ENCODE data around the gene SEMA6C.

SEMA6C gene

DNA sequence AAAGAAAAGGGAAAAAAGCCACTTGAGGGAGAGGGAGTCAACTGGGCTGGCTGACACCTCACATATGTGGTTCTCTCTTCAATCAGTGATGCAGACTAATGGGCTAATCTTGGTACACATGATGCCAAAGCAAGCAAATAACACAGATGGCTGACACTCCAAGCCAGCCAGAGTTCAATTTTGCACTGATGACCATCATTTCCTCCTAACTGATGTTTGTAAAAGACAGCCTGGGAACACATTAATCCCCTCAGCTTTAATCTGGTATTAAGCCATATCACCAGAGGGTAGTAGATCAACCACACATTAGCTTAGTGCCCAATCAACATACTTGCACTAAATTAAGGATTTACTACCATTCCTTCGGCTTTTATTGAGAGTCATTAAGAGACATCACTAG lies 40.8 kb upstream of the SEMA6C start:
- Histone ChIP-seq H2BK120ac (ENCODE audit: low read depth, low read length) (no peak overlapping the region), H3K18ac (ENCODE audit: low read length) (no peak overlapping the region), H3K79me1 (ENCODE audit: low read depth, low read length) (no peaks in the 10 kb centered on the region), H3K9ac (ENCODE audit: low read depth, low read length, poor library complexity) (no peak overlapping the region), H2BK12ac (ENCODE audit: low read length) (no peak overlapping the region), H3K14ac (ENCODE audit: low read length) (no peak overlapping the region), H3K9me3 (replicated peaks in 1 of 2; ENCODE audit: control insufficient read depth in 2 of 2, insufficient read depth in 1 of 2, low read depth in 1 of 2, low read length in 2 of 2) (no peaks in the 10 kb centered on the region), H4K91ac (ENCODE audit: low read depth, low read length, poor library complexity) (no peak overlapping the region), H3K27ac (replicated peaks; ENCODE audit: low read length) (no peak overlapping the region), H4K8ac (ENCODE audit: low read depth, low read length) (no peak overlapping the region), H3K27me3 (ENCODE audit: control insufficient read depth in 3 of 3, insufficient read depth in 3 of 3, low read depth in 1 of 3, low read length in 3 of 3) (no peaks in the 10 kb centered on the region), H3K4me3 (ENCODE audit: low read length in 2 of 2) (no peak overlapping the region), H2AFZ (ENCODE audit: low read length) (no peak overlapping the region), H3K36me3 (replicated peaks in 1 of 2; ENCODE audit: control insufficient read depth in 2 of 2, insufficient read depth in 2 of 2, low read length in 2 of 2) (peaks cover 16 to 48% of the 10 kb centered on the region in 2 donors), H3K4me1 (ENCODE audit: control insufficient read depth in 2 of 2, insufficient read depth in 1 of 2, low read depth in 1 of 2, low read length in 2 of 2) (peaks cover 0 to 5% of the 10 kb centered on the region in 2 donors), H3K4ac (ENCODE audit: low read length) (no peak overlapping the region), H3K4me2 (ENCODE audit: insufficient read depth, low read length, poor library complexity, severe bottlenecking) (no peak overlapping the region), H3K23ac (ENCODE audit: low read depth, low read length, poor library complexity) (no peak overlapping the region), H2AK5ac (ENCODE audit: low read depth, low read length) (no peak overlapping the region), H2BK15ac (ENCODE audit: low read length) (no peak overlapping the region), H2BK5ac (ENCODE audit: low read length) (no peak overlapping the region)
- no CpG with 5 or more reads among the region's 1 CpG for WGBS, 2 donors (ENCODE audit: extremely low coverage in 2 of 2, insufficient read length in 2 of 2, insufficient replicate concordance in 1 of 2)
- DNase-seq (ENCODE audit: low spot score): no peak

DNA sequence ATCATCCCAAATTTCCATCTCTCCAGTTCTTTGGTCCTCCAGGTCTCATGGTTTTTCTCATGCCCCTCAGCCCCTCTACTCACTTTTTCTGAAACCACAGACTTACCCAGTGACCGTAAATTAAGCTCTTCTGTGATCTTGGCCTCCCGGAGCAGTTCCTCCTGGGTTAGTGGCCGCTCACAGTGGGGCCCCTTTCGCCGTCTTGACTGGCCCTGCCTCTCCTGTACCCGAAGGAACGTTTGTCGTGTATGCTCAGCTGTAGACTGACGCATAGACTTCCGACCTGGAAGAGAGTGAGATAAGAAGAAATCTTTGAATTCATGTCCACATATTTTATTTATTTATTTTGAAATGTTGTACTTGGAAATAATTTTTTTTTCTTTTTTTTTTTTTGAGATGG lies 37.8 kb upstream of the SEMA6C start:
- WGBS, 2 donors (ENCODE audit: extremely low coverage in 2 of 2, insufficient read length in 2 of 2, insufficient replicate concordance in 1 of 2): no CpG with 5 or more reads among the region's 10 CpGs
- peaks cover 27 to 76% of the 10 kb centered on the region in 2 donors for H3K36me3 ChIP-seq (replicated peaks in 1 of 2; ENCODE audit: control insufficient read depth in 2 of 2, insufficient read depth in 2 of 2, low read length in 2 of 2)

DNA sequence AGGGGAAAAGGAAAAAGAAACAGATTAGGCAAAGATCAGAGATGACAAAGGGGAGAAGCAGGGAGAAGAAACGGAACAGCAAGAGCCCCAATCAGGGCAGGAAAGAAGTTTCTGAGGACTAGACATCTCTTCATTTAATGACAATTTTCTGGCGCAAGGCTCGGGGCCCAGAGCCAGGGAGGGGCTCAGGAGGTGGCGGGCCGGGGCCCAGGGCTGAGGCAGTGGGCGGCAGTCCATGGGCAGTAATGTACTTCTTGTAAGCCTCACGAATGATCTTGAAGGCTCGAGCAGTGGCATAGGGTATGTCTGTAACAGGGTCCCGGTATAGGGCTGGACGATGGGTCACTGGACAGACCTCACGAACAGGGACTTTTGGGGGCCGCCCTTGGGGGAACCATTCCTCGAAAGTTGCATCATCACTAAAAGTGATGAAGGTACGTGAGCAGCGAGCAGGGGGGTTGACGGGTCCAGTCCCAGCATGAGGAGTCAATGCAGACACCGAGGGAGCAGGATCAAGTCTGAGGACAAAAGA lies 30.1 kb upstream of the SEMA6C start:
- Histone ChIP-seq H3K9ac (ENCODE audit: low read depth, low read length, poor library complexity) (no peak overlapping the region), H3K9me3 (replicated peaks in 1 of 2; ENCODE audit: control insufficient read depth in 2 of 2, insufficient read depth in 1 of 2, low read depth in 1 of 2, low read length in 2 of 2) (no peaks in the 10 kb centered on the region), H3K4ac (ENCODE audit: low read length) (no peak overlapping the region), H4K8ac (ENCODE audit: low read depth, low read length) (no peak overlapping the region), H2BK15ac (ENCODE audit: low read length) (no peak overlapping the region), H2AK5ac (ENCODE audit: low read depth, low read length) (no peak overlapping the region), H2BK12ac (ENCODE audit: low read length) (no peak overlapping the region), H3K4me3 (ENCODE audit: low read length in 2 of 2) (no peak overlapping the region), H3K4me2 (ENCODE audit: insufficient read depth, low read length, poor library complexity, severe bottlenecking) (no peak overlapping the region), H3K4me1 (ENCODE audit: control insufficient read depth in 2 of 2, insufficient read depth in 1 of 2, low read depth in 1 of 2, low read length in 2 of 2) (no peaks in the 10 kb centered on the region), H2BK120ac (ENCODE audit: low read depth, low read length) (no peak overlapping the region), H3K23ac (ENCODE audit: low read depth, low read length, poor library complexity) (no peak overlapping the region), H3K36me3 (replicated peaks in 1 of 2; ENCODE audit: control insufficient read depth in 2 of 2, insufficient read depth in 2 of 2, low read length in 2 of 2) (peaks cover 37 to 80% of the 10 kb centered on the region in 2 donors), H4K91ac (ENCODE audit: low read depth, low read length, poor library complexity) (no peak overlapping the region), H3K27ac (replicated peaks; ENCODE audit: low read length) (no peak overlapping the region), H3K14ac (ENCODE audit: low read length) (no peak overlapping the region), H3K18ac (ENCODE audit: low read length) (no peak overlapping the region), H2BK5ac (ENCODE audit: low read length) (no peak overlapping the region), H2AFZ (ENCODE audit: low read length) (no peak overlapping the region), H3K79me1 (ENCODE audit: low read depth, low read length) (no peaks in the 10 kb centered on the region), H3K27me3 (ENCODE audit: control insufficient read depth in 3 of 3, insufficient read depth in 3 of 3, low read depth in 1 of 3, low read length in 3 of 3) (no peaks in the 10 kb centered on the region)
- no CpG with 5 or more reads among the region's 17 CpGs for WGBS, 2 donors (ENCODE audit: extremely low coverage in 2 of 2, insufficient read length in 2 of 2, insufficient replicate concordance in 1 of 2)
- no peak for DNase-seq (ENCODE audit: low spot score)

More for the DNA sequence above, 37.8 kb upstream of the SEMA6C start:
- Histone ChIP-seq H2BK120ac (ENCODE audit: low read depth, low read length) (no peak overlapping the region), H3K4ac (ENCODE audit: low read length) (no peak overlapping the region), H2BK5ac (ENCODE audit: low read length) (no peak overlapping the region), H3K4me2 (ENCODE audit: insufficient read depth, low read length, poor library complexity, severe bottlenecking) (no peak overlapping the region), H2BK15ac (ENCODE audit: low read length) (no peak overlapping the region), H3K23ac (ENCODE audit: low read depth, low read length, poor library complexity) (no peak overlapping the region), H2AFZ (ENCODE audit: low read length) (no peak overlapping the region), H4K91ac (ENCODE audit: low read depth, low read length, poor library complexity) (no peak overlapping the region), H3K4me1 (ENCODE audit: control insufficient read depth in 2 of 2, insufficient read depth in 1 of 2, low read depth in 1 of 2, low read length in 2 of 2) (peaks cover 0 to 5% of the 10 kb centered on the region in 2 donors), H3K18ac (ENCODE audit: low read length) (no peak overlapping the region), H3K27ac (replicated peaks; ENCODE audit: low read length) (no peak overlapping the region), H2BK12ac (ENCODE audit: low read length) (no peak overlapping the region), H3K4me3 (ENCODE audit: low read length in 2 of 2) (no peak overlapping the region), H3K14ac (ENCODE audit: low read length) (no peak overlapping the region), H3K79me1 (ENCODE audit: low read depth, low read length) (no peaks in the 10 kb centered on the region), H3K27me3 (ENCODE audit: control insufficient read depth in 3 of 3, insufficient read depth in 3 of 3, low read depth in 1 of 3, low read length in 3 of 3) (no peaks in the 10 kb centered on the region), H3K9ac (ENCODE audit: low read depth, low read length, poor library complexity) (no peak overlapping the region), H3K9me3 (replicated peaks in 1 of 2; ENCODE audit: control insufficient read depth in 2 of 2, insufficient read depth in 1 of 2, low read depth in 1 of 2, low read length in 2 of 2) (no peaks in the 10 kb centered on the region), H2AK5ac (ENCODE audit: low read depth, low read length) (no peak overlapping the region), H4K8ac (ENCODE audit: low read depth, low read length) (no peak overlapping the region)
- DNase-seq (ENCODE audit: low spot score): no peak

DNA sequence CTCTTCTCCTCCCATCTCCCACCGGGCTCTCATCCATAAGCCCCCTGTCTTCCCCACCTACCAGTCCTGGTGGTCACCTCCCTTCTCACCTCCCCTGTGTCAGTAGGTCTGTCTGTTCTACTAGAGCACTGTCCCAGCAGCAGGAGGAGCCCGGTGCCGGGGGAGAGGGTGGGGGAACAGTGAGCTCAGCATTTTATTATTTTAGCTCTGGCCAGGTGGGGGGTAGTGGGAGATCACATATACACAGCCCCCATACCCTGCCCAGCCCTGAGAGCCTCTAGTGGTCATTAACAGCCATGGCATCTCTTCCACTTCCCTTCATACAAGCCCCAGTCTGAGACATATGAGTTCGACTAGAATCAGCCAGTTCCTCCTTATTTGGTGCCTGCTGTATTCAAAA lies 29.4 kb upstream of the SEMA6C start, which contains the start of gene TMOD4:
TMOD4 (minus strand) TSS at position 119 of the 400 bp plus-strand sequence. CDS start 1,106 bp downstream, outside the sequence.
- H2BK5ac ChIP-seq (ENCODE audit: low read length): no peak within 1 kb of the TSS
- no peak within 1 kb of the TSS for H2BK15ac ChIP-seq (ENCODE audit: low read length)
- no peak within 1 kb of the TSS for H4K8ac ChIP-seq (ENCODE audit: low read depth, low read length)
- H3K14ac ChIP-seq (ENCODE audit: low read length): no peak within 1 kb of the TSS
- H3K4me1 ChIP-seq (ENCODE audit: control insufficient read depth in 2 of 2, insufficient read depth in 1 of 2, low read depth in 1 of 2, low read length in 2 of 2): no peaks in the 10 kb centered on the region
- no peak within 1 kb of the TSS for H3K18ac ChIP-seq (ENCODE audit: low read length)
- peaks cover 36 to 80% of the 10 kb centered on the region in 2 donors for H3K36me3 ChIP-seq (replicated peaks in 1 of 2; ENCODE audit: control insufficient read depth in 2 of 2, insufficient read depth in 2 of 2, low read length in 2 of 2)
- H3K27ac ChIP-seq (replicated peaks; ENCODE audit: low read length): no peak within 1 kb of the TSS
- no peak within 1 kb of the TSS for H3K4me3 ChIP-seq (ENCODE audit: low read length in 2 of 2)
- no peak within 1 kb of the TSS for H3K9ac ChIP-seq (ENCODE audit: low read depth, low read length, poor library complexity)
- H3K4me2 ChIP-seq (ENCODE audit: insufficient read depth, low read length, poor library complexity, severe bottlenecking): no peak within 1 kb of the TSS
- DNase-seq (ENCODE audit: low spot score): no peak
- H3K27me3 ChIP-seq (ENCODE audit: control insufficient read depth in 3 of 3, insufficient read depth in 3 of 3, low read depth in 1 of 3, low read length in 3 of 3): no peaks in the 10 kb centered on the region
- no peak within 1 kb of the TSS for H2BK120ac ChIP-seq (ENCODE audit: low read depth, low read length)
- H2AFZ ChIP-seq (ENCODE audit: low read length): no peak within 1 kb of the TSS
- no peak within 1 kb of the TSS for H3K4ac ChIP-seq (ENCODE audit: low read length)
- H2AK5ac ChIP-seq (ENCODE audit: low read depth, low read length): no peak within 1 kb of the TSS
- no peak within 1 kb of the TSS for H4K91ac ChIP-seq (ENCODE audit: low read depth, low read length, poor library complexity)
- no peaks in the 10 kb centered on the region for H3K79me1 ChIP-seq (ENCODE audit: low read depth, low read length)
- no peaks in the 10 kb centered on the region for H3K9me3 ChIP-seq (replicated peaks in 1 of 2; ENCODE audit: control insufficient read depth in 2 of 2, insufficient read depth in 1 of 2, low read depth in 1 of 2, low read length in 2 of 2)
- no CpG with 5 or more reads among the region's 4 CpGs for WGBS, 2 donors (ENCODE audit: extremely low coverage in 2 of 2, insufficient read length in 2 of 2, insufficient replicate concordance in 1 of 2)
- no peak within 1 kb of the TSS for H3K23ac ChIP-seq (ENCODE audit: low read depth, low read length, poor library complexity)
- no peak within 1 kb of the TSS for H2BK12ac ChIP-seq (ENCODE audit: low read length)

All from neuronal stem cell (in vitro differentiated cells).